ENCODE data around the gene FEZ2. TPM values are rescaled to one million over a fixed set of nuclear protein-coding genes. Genes with fewer than 3 reads are reported as not detected.

FEZ2 gene
- total and polyA plus RNA-seq, 2 experiments from 2014 or later: 28.0 to 32.9 TPM

- TF ChIP-seq REST (IDR thresholded peaks at IDR 0.05; ENCODE audit: unreplicated experiment): no peak
Measured at GRCh38 chr2:36597532-36598377, at the start of gene FEZ2 (continued).

GRCh38 chr2:36634981-36635597 lies 37.1 kb upstream of the FEZ2 start:
- ATAC-seq (no peak), DNase-seq (ENCODE audit: low spot score) (no peak)
- Histone ChIP-seq H3K27ac (ENCODE audit: low read depth) (no peak overlapping the region), H3K27me3 (ENCODE audit: insufficient read depth) (no peaks in the 10 kb centered on the region), H3K4me3 (no peak overlapping the region), H4K20me1 (replicated peaks; ENCODE audit: insufficient read depth) (no peaks in the 10 kb centered on the region), H3K4me2 (no peak overlapping the region), H3K79me2 (replicated peaks; ENCODE audit: insufficient read depth) (no peaks in the 10 kb centered on the region), H3K9me2 (ENCODE audit: insufficient read depth) (peaks cover 10% of the 10 kb centered on the region), H3F3A (replicated peaks; ENCODE audit: low read depth) (no peaks in the 10 kb centered on the region), H2AFZ (no peak overlapping the region), H3K4me1 (ENCODE audit: insufficient read depth) (no peaks in the 10 kb centered on the region), H3K36me3 (ENCODE audit: insufficient read depth) (no peaks in the 10 kb centered on the region)
- Mint-ChIP-seq H3K36me3 (ENCODE audit: low read depth) (peaks cover 12% of the 10 kb centered on the region; the same call in 2 of the 3 replicates), H3K27me3 (ENCODE audit: insufficient read depth, low read depth, poor library complexity) (peaks cover 3% of the 10 kb centered on the region), H3K4me1 (0 out of 3 replicates have a peak, but pooled peaks cover 3% of the 10 kb centered on the region), H3K9me3 (peaks cover 21% of the 10 kb centered on the region), H3K27ac (no peak overlapping the region), H3K4me3 (no peak overlapping the region)
- TF ChIP-seq NANOG (IDR thresholded peaks at IDR 0.05; ENCODE audit: borderline replicate concordance): no peak
- no peak for TF ChIP-seq STAT1 (IDR thresholded peaks at IDR 0.05; ENCODE audit: unreplicated experiment)
- no peak for TF ChIP-seq EZH2phosphoT487 (IDR thresholded peaks at IDR 0.05; ENCODE audit: unreplicated experiment)
- no peak for TF ChIP-seq CREB1 (CRISPR knock-in tag; IDR thresholded peaks at IDR 0.05; ENCODE audit: low read depth)
- no peak for TF ChIP-seq ZNF114 (CRISPR knock-in tag; IDR thresholded peaks at IDR 0.05)
- no peak for TF ChIP-seq ZNF462 (CRISPR knock-in tag; IDR thresholded peaks at IDR 0.05)
- no peak for TF ChIP-seq POLR2AphosphoS5 (IDR thresholded peaks at IDR 0.05; ENCODE audit: low read depth)
- no peak for TF ChIP-seq REST (IDR thresholded peaks at IDR 0.05; ENCODE audit: unreplicated experiment)
- no peak for TF ChIP-seq EZH2 (IDR thresholded peaks at IDR 0.05; ENCODE audit: low read depth, unreplicated experiment)
- no peak for TF ChIP-seq ZNF331 (CRISPR knock-in tag; IDR thresholded peaks at IDR 0.05; ENCODE audit: low read depth)

Data from GM23338 (cell line).